ENCODE data around the gene BSN.
"Not testable (repeated sequence)": the region's sequence is repeated elsewhere in the genome, so short reads cannot be mapped to it uniquely, and the experiment has no call there.

The BSN gene

DNA sequence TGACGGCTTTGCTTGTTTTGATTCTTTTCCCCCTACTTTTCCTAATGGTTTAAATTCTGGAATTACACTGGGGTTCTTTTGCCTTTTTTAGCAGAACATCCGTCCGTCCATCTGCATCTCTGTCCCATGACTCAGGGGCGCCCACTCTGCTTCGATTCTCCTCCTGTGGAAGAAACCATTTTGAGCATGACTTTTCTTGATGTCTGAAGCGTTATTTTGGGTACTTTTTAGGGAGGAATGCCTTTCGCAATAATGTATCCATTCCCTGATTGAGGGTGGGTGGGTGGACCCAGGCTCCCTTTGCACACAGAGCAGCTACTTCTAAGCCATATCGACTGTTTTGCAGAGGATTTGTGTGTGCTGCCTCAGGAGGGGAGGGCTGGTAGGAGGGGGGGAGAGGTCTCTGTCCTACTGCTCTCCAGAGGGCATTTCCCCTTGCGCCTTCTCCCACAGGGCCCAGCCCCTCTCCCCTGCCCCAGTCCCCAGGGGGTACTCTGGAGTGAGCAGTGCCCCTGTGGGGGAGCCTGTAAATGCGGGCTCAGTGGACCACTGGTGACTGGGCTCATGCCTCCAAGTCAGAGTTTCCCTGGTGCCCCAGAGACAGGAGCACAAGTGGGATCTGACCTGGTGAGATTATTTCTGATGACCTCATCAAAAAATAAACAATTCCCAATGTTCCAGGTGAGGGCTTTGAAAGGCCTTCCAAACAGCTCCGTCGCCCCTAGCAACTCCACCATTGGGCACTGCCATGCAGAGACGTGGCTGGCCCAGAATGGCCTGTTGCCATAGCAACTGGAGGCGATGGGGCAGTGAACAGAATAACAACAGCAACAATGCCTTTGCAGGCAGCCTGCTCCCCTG lies 19.5 kb upstream of the BSN start:
- no peak for DNase-seq (ENCODE audit: low read depth in 2 of 2)

DNA sequence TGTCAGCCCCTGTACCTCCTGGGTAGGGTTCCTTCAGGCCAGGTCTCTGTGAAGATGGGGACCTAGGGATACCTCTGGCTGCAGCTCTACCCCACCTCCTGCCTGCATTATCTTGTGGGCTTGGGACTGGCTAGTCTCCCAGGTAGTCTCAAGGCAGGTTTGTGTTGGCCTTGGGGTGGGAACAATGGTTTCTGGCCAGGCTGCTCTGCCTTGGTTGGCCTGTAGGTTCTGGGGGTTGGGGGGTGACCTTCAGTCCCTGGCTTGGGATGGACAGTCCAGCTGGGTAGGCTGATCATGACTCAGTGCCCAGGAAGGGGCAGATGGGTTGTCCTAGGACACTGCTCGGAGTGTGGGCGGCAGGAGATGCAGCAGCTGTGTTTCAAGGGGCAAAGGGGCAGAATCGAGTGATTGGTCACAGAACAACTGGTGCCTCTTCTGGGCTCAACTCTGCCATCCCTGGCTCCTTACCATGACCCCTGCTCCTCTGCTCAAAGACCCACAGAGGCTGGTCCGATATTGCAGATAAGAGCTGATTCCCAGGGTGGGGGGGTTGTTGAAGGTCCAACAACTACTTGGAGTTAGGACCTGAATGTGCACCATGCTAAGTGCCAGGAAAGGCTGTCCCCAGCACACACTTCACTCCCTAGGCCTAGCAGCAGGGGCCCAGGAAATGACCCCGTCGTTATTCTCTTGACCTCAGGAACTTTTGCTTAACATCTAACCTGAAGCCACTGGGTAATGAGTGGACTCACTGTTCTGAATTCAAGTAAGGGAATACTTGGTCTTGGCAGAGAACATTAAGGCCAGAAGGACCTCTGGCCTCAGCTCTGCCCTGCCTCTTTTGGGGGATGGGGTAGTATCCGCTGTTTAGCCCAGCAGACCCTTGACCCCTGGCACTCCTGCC lies 18.1 kb upstream of the BSN start:
- DNase-seq (ENCODE audit: low read depth in 2 of 2) = no peak

DNA sequence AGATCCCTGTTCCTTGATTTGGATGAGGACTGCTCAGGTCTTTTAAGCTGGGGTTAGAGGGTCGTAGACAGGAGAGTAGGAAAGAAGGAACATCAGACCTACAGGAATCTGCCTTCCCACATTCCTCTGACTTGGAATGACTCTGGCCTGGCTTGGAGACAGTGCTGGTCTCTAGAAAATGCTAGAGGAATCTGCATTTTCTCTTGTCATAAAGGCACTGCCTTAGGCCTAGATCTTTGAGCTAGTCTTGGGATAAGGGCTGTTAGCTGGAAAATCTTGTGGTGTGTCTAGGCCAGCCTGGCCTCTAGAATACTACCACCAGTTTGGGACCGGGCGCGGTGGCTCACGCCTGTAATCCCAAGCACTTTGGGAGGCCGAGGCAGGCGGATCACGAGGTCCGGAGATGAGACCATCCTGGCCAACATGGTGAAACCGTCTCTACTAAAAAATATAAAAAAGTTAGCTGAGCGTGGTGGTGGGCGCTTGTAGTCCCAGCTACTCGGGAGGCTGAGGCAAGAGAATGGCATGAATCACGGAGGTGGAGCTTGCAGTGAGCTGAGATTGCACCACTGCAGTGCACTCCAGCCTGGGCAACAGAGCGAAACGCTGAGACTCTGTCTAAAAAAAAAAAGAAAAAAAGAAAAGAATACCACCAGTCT lies 17.3 kb upstream of the BSN start:
- DNase-seq (ENCODE audit: low read depth in 2 of 2) = no peak

DNA sequence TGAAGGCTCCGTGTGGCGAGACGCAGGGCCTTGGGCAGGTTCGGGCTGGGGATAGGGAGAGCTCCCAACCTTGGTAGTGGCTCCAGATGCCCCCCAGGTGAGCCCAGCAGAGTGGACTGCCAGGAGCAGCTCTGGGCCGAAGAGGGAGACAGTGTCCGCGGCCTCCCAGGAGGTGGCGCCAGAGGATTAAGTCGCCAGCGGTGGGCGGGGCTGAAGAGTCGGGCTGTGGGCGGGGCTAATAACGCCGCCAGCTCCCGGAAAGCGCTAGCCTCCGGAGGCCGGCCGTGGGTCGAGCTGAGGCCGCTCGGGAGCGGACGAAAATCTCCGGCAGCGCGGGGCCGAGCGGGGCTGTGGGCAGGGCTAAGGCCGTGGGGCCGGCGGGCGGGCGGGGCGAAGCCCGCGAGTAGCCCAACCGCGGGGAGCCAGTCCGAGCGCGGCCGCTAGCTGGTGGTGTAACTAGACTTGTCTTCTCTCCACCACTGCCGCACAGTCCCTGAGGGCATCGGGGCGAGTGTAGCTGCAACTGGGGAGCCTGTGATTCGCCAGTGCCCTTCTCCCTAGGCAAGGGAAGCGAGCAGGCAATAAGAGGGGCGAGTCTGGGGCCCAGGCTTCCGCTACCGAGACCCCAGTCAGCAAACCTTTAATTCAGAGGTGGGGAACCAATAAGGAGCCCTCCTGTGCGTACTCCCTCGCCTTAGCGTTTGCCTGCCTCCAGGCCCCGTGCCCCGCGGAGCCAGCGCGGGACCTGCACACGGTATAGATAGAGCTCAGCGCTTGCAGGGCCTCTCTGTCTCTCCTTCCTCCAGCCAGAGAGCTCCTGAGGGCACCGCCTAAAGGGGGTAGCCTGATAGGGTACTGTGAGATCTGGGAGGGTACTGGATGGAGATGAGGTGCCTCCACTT lies 14.4 kb upstream of the BSN start:
- peak; percentile 88 to 89 for DNase-seq (ENCODE audit: low read depth in 2 of 2)

DNA sequence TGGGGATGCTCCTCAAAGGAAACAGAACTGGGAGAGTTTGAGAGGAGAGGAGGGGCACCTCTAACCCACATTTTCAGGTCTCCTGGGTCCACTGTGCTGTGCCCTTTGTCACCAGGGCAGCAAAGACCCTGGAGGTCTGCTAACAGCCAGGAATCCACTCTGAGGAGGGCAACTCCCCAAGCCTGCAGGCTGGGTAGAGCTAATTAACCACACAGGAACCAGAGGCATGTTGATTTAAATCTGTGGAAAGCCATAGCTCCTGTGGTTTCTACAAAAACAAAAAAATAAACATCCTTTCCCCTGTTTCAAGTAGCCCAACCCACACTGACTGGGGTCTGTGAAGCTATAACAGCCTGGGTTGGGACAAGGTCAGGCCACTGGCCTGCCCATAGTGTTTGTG lies 2.2 kb upstream of the BSN start:
- no peak for DNase-seq (ENCODE audit: low read depth in 2 of 2)

DNA sequence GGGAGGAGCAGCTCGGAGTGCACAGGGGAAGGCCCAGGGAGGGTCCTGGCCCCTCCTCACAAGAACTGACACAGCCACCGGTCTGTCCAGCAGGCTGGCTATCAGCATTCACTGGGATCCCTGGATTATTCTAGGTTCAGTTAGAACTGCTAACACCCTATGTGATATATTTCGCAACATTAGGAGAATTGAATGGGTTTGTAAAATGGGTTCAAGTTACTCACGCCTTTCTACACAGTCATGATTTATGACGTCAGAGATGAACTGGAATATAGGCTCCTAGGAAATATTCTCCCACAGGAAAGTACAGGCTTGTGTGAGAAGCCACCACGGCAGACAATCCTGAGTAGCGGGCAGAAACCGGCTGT lies 969 bp upstream of the BSN start:
- no peak for DNase-seq (ENCODE audit: low read depth in 2 of 2)

DNA sequence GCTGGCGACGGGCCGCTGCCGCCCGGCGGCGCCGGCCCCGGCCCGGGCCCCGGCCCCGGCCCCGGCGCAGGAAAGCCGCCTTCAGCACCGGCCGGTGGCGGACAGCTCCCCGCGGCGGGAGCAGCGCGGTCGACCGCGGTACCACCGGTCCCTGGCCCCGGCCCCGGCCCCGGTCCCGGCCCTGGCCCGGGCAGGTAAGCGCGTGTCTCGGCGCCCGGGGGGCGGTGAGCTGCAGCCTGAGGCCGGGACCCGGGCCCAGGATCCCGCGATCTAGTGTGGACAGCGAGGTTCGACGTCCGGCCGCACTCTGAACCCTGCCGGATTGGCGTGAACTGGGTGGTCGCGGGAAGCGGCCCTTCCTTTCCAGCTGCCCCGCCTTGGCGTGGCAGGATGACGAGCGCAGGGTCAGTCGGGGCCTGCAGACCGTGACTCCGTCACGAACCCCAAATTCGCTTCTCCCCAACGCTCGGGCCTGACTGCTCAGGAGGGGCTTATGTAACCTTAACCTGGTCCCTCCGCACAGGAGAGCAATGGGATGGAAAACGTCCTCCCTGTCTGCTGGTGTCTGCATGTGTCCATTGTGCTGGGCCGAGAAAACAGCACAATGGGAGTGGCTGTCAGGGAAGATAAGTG lies 472 bp downstream of the BSN start:
- DNase-seq (ENCODE audit: low read depth in 2 of 2) = no peak

DNA sequence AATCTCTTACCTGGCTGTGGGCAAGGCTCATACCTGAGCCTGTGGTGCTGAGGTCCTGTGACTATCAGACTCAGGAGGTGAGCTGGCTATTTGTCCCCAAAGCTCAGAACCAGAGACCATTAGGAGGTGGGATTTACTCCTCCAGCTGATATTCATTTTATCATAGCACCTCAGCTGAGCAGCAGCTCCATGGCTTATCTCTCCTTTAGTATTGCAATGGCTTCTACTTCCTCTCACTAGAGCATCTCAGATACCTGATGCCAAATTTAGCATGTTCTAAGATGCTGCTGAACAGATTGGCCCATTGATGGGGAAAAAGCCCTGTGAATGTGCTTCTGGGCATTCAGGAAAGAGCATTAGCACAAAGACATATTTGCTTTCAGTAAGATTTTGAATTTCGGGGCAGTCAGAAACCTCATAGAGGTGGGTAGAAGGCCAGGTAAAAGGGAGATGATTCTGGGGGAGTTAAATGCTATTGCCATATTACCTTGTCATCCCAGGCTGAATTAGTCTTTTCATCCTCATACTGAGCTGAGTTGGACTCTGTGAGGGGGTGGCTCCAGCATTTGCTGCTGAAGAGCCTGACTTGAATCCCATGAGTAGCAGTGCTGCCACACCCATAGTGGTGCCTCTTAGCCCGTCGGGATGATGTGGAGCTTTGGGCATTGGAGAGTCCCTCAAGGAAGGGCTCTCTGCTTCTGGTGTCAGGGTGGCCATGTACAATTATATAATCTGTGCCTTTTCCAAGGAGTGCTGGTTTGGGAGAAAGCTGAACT lies 2.4 kb downstream of the BSN start:
- DNase-seq (ENCODE audit: low read depth in 2 of 2) = no peak

DNA sequence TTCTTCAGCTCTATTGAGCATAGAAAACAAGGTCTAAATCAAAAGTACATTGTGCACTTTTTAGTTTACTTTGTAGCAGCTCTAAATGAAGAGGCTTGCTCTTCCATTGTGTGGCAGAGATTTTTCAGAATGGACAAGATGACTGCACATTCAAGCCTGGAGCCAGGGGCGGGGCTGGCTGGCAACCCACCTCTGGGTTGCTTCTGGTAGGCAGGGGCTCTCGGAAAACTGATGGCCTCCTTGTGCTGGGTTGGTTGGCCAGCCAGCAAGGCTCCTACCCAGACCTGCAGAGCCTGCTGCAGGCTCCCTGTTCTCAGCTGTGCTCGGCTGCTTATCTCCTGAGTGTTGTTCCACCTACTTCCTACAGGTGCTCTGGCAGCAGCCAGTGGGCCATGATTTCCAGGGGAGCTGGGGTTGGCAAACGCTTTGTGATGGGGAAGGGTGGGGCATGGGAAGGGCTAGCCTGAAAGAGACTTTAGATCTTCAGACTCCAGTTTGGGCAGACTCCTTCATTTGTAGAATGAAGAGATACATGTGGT lies 8.8 kb downstream of the BSN start:
- DNase-seq (ENCODE audit: low read depth in 2 of 2) = no peak

DNA sequence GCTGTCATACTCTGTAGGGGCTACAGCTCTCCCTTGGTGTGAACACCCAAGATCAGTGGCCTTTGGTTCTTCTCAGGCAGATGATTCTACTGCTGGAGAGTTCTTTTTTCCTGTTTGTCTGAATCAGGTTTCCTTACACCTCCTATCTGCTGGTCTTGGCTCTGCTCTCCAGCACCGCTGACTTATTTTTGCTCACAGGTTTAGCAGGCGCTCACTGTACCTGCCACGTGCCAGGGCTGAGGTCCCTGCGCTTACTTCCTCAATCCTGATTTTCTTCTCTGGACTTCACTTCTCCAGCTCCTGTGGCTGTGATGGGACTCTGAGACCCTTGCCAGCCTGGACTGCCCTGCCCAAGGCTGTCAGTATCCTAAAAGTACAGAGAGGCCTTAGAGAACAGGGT lies 9.5 kb downstream of the BSN start:
- no peak for DNase-seq (ENCODE audit: low read depth in 2 of 2)

DNA sequence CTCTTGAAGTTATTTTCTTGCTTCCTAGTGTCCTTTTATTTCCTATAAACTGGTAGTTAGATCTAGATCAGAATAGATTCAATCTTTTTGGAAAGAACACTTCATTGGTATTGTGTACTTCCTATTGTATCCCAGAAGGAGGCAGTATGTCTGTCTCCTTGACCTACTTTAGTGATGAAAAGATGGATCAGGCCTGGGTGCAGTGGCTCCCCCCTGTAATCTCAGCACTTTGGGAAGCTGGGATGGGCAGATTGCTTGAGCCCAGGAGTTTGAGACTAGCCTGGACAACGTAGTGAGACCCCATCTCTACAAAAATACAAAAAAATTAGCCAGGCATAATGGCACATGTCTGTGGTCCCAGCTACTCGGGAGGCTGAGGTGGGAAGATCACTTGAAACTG lies 12.0 kb downstream of the BSN start:
- DNase-seq (ENCODE audit: low read depth in 2 of 2) = no peak

DNA sequence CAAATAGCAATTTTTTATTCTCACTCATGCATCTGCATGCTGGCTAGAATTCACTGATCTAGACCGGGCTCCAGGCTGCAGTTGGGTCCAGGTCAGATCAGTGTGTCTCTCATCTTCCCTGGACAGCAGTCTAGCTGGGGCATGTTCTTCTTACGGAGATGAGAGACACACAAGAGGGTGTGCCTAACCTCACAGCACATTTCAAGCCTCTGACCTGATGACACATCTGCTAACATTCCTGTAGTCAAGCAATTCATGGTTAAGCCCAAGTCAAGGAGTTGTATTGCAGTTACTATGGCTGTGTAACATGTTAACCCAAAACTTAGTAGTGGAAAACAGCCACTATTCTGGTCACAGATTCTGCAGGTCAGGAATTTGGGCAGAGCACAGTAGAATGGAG lies 13.1 kb downstream of the BSN start:
- DNase-seq (ENCODE audit: low read depth in 2 of 2) = no peak

DNA sequence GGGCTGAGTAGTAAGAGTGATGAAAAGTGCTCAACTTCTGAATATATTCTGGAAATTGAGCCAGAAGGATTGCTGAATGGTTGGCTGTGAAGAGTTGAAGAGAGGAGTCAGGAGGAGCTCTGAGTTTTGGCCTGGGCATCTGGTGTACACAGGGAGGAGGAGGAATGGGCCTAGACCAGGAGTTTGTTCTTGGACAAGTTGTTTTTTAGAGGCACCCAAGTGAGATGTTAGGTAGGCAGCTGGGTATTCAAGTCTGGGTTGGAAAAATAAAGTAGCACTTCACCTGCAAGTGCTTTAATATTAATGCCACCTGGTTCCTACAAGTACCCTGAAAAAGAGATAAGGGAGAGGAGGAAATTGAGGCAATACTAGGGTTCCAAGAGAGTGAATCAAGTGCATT lies 14.7 kb downstream of the BSN start:
- DNase-seq (ENCODE audit: low read depth in 2 of 2) = no peak

DNA sequence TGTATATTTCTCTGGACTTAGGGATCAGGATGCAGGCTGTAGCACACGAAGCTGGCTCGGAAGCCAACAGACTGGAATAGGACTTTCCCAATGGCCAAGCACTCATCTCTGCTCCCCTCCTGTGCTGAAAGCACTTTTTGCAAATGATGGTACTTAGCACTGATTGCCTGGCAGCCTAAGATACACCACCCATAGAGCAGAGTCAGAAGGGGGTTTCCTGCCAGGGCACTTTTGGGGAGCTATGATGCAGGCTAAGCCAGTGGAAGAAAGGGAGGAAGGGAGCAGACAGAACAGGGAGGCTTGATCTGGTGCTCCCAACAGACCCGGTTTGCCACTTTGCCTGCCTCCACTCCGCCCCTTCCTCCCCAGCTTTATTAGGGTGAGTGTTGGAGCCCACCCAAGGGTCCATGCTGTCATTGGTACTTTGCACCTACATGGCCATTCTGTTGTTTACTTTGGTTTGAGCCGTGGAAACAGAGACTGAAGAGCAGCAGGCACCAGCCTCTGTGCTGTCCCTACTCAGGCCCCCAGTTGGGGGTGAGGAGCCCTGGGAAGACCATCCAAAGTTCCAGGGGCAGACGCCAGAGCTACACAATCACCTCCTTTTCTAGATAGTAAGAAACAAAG lies 15.9 kb downstream of the BSN start:
- no peak for DNase-seq (ENCODE audit: low read depth in 2 of 2)

DNA sequence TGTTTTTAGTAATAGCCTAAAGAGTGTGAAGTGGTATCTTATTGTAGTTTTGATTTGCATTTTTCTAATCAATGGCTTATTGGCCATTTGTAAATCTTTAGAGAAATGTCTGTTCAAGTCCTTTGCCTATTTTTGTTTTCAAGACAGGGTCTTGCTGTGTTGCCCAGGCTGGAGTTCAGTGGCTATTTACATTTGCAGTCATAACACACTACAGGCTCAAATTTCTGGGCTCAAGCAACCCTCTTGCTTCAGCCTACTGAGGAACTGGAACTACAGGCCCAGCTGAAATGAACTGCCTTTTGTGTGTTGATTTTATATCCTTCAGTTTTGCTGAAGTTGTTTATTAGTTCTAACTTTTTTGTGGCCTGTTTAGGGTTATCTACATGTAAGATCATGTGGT lies 27.9 kb downstream of the BSN start:
- DNase-seq (ENCODE audit: low read depth in 2 of 2) = no peak

DNA sequence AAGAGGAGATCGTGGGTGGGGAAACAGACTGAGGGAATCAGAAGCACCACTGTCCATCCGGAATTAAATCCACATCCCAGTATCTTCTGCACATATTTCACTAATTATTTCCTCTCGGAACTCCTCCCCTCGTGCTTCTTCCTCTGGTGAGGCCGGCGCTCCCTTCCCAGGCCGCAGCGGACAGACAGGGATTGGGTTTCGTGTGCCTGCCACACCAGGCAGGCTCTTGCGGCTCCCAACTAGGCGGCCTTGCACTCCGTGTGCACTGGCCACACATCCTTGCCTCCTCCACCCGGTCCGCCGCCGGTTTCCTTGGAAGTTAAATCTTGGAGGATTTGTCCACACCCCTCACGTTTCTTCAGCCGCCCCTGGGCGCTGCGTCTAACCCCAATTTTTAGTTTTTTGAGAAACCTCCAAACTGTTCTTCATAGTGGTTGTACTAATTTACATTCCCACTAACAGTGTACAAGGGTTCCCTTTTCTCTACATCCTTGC lies 31.0 kb downstream of the BSN start:
- not testable (repeated sequence) for DNase-seq (ENCODE audit: low read depth in 2 of 2)

DNA sequence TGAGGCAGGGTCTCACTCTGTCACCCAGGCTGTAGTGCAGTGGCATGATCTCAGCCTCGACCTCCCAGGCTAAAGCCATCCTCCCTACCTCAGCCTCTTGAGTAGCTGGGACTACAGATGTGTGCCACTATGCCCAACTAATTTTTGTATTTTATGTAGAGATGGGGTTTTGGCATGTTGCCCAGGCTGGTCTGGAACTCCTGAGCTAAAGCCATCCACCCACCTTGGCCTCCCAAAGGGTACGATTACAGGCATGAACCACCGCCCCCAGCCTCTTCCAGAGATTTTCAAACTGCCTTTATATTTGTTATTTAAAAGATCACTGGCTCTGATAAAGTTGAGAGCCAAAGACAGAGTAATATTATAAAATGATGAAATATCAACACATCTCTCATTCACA lies 37.3 kb downstream of the BSN start:
- no peak for DNase-seq (ENCODE audit: low read depth in 2 of 2)

DNA sequence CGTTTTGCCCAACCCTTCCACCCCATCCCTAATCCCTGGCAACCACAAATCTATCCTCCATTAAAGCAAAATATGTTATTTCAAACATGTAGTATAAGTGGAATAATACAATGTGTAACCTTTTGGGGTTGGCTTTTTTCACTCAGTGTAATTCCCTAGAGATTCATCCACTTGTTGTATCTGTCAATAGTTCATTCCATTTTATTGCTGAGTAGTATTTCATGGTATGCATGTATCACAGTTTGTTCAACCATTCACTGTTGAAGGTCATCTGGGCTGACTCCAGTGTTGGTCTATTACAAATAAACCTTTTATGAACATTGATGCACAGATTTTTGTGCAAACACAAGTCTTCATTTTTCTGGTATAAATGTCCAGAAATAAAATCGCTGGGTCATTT lies 38.8 kb downstream of the BSN start:
- no peak for DNase-seq (ENCODE audit: low read depth in 2 of 2)

DNA sequence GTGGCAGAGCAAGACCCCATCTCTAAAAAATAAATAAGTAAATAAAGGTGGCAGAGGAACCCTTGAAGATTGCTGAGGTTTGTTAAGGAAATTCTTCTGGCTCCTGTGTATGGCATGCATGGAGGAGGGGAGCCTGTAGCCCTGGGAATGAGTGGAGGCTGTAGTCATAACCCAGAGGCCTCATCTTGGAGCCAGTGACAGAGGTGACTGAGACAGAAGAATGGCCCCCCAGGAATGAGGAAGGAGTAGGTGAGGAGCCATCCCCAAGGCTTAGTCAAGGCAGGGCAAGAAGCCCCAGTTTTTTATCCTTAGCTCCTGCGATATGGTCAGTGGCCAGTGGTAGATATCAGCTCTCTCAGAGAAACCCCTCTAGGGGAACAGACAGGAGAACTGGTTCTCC lies 46.5 kb downstream of the BSN start:
- DNase-seq (ENCODE audit: low read depth in 2 of 2) = no peak

All from stimulated activated CD8-positive, alpha-beta memory T cell treated with anti-CD3 and anti-CD28 coated beads, Interleukin-2, amount 100 ng/mL, for 48 hours (primary cell).